MM.1S (cell line): ENCODE results near the gene DYRK4.

ENCODE experiments used
- DNase-seq: peaks from one replicate; pipeline ENCODE4 v3.0.0-alpha.2; 2015
- H2AFZ ChIP-seq: fragments of 300-600 bp; sonication (generic); 2 replicates; pipeline ENCODE4 v1.6.0; 2016; ENCODE audit warnings: antibody characterized with exemption, low read length
- H3F3A ChIP-seq: fragments of 300-600 bp; sonication (generic); 2 replicates; pipeline ENCODE4 v1.6.1; 2016; ENCODE audit warnings: mild to moderate bottlenecking, antibody characterized with exemption, low read length, moderate library complexity, mixed read lengths; ENCODE audit not compliant: insufficient read depth
- H3K27ac ChIP-seq: fragments of 300-600 bp; sonication (generic); 2 replicates; pipeline ENCODE4 v1.5.1; 2016; ENCODE audit warnings: mild to moderate bottlenecking, low read length
- H3K27me3 ChIP-seq: fragments of 300-600 bp; sonication (generic); replicated peaks from 2 replicates; pipeline ENCODE4 v1.6.0; 2016; ENCODE audit warnings: low read length; ENCODE audit not compliant: insufficient read depth
- H3K36me3 ChIP-seq: fragments of 300-600 bp; sonication (generic); replicated peaks from 2 replicates; pipeline ENCODE4 v1.6.1; 2016; ENCODE audit warnings: mild to moderate bottlenecking, low read length, mixed read lengths; ENCODE audit not compliant: insufficient read depth
- H3K4me1 ChIP-seq: fragments of 300-600 bp; sonication (generic); 2 replicates; pipeline ENCODE4 v1.6.1; 2016; ENCODE audit warnings: low read length, mixed read lengths
- H3K4me2 ChIP-seq: fragments of 300-600 bp; sonication (generic); 2 replicates; pipeline ENCODE4 v1.6.0; 2016; ENCODE audit warnings: low read depth, low read length
- H3K4me3 ChIP-seq: fragments of 300-600 bp; sonication (generic); 2 replicates; pipeline ENCODE4 v1.5.1; 2016; ENCODE audit warnings: low read length, mixed read lengths
- H3K79me2 ChIP-seq: fragments of 300-600 bp; sonication (generic); 2 replicates; pipeline ENCODE4 v1.6.1; 2016; ENCODE audit warnings: mixed run types, low read length, mixed read lengths
- H3K9ac ChIP-seq: fragments of 300-600 bp; sonication (generic); 2 replicates; pipeline ENCODE4 v1.6.1; 2016; ENCODE audit warnings: low read length, mixed read lengths
- H3K9me2 ChIP-seq: fragments of 300-600 bp; sonication (generic); replicated peaks from 2 replicates; pipeline ENCODE4 v1.6.1; 2016; ENCODE audit warnings: mild to moderate bottlenecking, low read length, mixed read lengths; ENCODE audit not compliant: insufficient read depth
- H3K9me3 ChIP-seq: fragments of 300-600 bp; sonication (generic); replicated peaks from 2 replicates; pipeline ENCODE4 v1.6.1; 2016; ENCODE audit warnings: mild to moderate bottlenecking, low read length, mixed read lengths; ENCODE audit not compliant: insufficient read depth
- H4K20me1 ChIP-seq: fragments of 300-600 bp; sonication (generic); 2 replicates; pipeline ENCODE4 v1.6.1; 2016; ENCODE audit warnings: mild to moderate bottlenecking, low read length, moderate library complexity, mixed read lengths; ENCODE audit not compliant: insufficient read depth
- EZH2 ChIP-seq: fragments of 300-600 bp; sonication (generic); optimal IDR thresholded peaks from 2 replicates; pipeline ENCODE3; 2017; ENCODE audit warnings: low read depth, mild to moderate bottlenecking, antibody characterized with exemption, low read length, mixed read lengths
- EZH2phosphoT487 ChIP-seq: fragments of 300-600 bp; sonication (generic); IDR thresholded peaks from 2 replicates; pipeline ENCODE4 v1.6.1; 2018; ENCODE audit warnings: antibody characterized with exemption, low read length
- TF ChIP-seq, protein P1 (sequence below): fragments of 300-600 bp; sonication (generic); IDR thresholded peaks from 2 replicates; pipeline ENCODE4 v1.5.1; 2016; ENCODE audit warnings: antibody characterized with exemption, low read length, mixed read lengths

DYRK4 gene

DNA sequence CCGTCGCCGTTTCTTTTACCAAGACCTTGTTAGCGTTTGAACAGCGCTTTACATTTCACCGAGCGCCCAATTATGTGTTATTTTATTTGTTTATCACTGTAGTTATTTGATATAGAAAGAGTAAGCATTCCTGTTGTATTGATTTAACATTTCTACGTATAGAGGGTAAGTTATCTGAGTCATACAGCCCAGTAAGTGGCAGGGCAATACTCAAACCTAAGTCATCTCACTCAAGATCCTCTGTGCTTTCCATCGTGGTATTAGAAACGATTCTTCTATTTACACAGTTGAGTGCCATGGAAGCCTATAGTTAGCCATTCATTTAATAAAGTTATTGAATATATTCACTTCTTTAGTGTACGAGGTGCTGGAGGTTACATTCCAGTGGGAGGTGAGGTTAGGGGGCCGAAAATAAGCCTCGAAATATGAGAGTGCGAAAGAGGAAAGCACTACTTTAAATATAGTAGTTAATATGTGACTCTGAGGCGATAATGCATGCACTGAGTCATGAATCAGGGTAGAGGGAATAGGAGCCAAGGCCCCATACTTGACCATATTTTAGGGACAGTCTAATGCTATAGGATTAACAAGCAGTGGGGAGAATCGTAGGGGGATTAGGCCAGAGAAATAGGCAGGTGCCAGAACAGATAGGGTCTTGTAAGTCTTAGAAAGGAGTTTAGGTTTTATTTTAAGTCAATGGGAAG lies 22.7 kb upstream of the DYRK4 start:
- Histone ChIP-seq H3K9me2 (no peaks in the 10 kb centered on the region), H3F3A (peaks cover 33% of the 10 kb centered on the region), H3K36me3 (peaks cover 10% of the 10 kb centered on the region; the same call in 1 of the 2 replicates), H4K20me1 (no peaks in the 10 kb centered on the region), H2AFZ (peak overlapping the region; percentile 66), H3K79me2 (peaks cover 65% of the 10 kb centered on the region), H3K4me2 (peak overlapping the region; percentile 88), H3K27ac (peak overlapping the region; percentile 77; the same call in 1 of the 2 replicates), H3K4me1 (peaks cover 30% of the 10 kb centered on the region), H3K9me3 (no peaks in the 10 kb centered on the region), H3K27me3 (no peaks in the 10 kb centered on the region), H3K4me3 (peak overlapping the region; percentile 99), H3K9ac (peak overlapping the region; percentile 88)
- no peak for DNase-seq
- no peak for TF ChIP-seq EZH2
- no peak for TF ChIP-seq EZH2phosphoT487
- TF ChIP-seq, protein P1, sequence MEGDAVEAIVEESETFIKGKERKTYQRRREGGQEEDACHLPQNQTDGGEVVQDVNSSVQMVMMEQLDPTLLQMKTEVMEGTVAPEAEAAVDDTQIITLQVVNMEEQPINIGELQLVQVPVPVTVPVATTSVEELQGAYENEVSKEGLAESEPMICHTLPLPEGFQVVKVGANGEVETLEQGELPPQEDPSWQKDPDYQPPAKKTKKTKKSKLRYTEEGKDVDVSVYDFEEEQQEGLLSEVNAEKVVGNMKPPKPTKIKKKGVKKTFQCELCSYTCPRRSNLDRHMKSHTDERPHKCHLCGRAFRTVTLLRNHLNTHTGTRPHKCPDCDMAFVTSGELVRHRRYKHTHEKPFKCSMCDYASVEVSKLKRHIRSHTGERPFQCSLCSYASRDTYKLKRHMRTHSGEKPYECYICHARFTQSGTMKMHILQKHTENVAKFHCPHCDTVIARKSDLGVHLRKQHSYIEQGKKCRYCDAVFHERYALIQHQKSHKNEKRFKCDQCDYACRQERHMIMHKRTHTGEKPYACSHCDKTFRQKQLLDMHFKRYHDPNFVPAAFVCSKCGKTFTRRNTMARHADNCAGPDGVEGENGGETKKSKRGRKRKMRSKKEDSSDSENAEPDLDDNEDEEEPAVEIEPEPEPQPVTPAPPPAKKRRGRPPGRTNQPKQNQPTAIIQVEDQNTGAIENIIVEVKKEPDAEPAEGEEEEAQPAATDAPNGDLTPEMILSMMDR = no peak

DNA sequence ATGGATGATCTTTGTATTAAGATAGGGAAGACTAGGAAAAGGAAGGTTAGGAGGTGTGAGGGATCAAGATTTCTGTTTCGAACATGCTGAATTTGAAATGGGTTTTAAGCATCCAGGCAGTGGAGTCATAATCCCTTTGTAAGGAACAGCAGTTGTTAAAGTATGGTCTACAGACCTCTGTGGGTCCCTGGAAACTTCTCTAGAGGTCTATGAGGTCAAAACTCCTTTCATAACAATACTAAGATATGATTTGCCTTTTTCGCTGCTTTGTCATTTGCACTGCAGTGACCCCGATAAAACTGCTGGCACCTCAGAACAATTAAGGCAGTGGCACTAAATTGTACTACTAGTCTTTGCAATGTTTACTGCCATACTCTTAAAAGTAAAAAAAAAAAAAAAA lies 21.8 kb upstream of the DYRK4 start:
- Histone ChIP-seq H3F3A (peaks cover 25% of the 10 kb centered on the region), H3K4me2 (peak overlapping the region; percentile 88), H3K27me3 (no peaks in the 10 kb centered on the region), H4K20me1 (no peaks in the 10 kb centered on the region), H3K9me3 (no peaks in the 10 kb centered on the region), H3K27ac (no peak overlapping the region), H3K4me1 (peaks cover 30% of the 10 kb centered on the region), H3K4me3 (peak overlapping the region; percentile 99), H3K36me3 (peaks cover 16% of the 10 kb centered on the region; the same call in 1 of the 2 replicates), H2AFZ (no peak overlapping the region), H3K9me2 (no peaks in the 10 kb centered on the region), H3K79me2 (peaks cover 69% of the 10 kb centered on the region), H3K9ac (peak overlapping the region; percentile 88; the same call in 1 of the 2 replicates)
- TF ChIP-seq, protein P1 = no peak
- TF ChIP-seq EZH2phosphoT487 (no peak), EZH2 (no peak)
- no peak for DNase-seq

DNA sequence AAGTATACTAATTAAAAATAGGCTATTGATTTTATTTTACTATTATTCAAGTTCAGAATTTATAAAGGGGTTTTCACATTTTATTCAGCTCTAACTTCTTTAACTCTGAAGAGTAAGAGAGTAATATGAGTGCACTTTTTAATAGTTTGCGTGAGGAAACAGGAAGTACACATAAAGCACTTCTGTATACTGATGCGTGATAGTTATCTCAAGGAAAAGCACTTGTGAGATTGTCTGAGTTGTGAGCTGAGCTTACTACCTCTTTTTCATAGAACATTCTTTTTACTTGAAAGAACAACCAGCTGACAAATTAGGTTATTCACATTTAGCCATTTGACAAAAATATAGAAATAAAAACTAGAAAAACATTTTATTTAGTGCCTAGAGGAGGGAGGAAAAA lies 21.4 kb upstream of the DYRK4 start:
- Histone ChIP-seq H3K9ac (no peak overlapping the region), H3K4me2 (peak overlapping the region; percentile 88; the same call in 1 of the 2 replicates), H2AFZ (no peak overlapping the region), H3K9me2 (no peaks in the 10 kb centered on the region), H4K20me1 (no peaks in the 10 kb centered on the region), H3K9me3 (no peaks in the 10 kb centered on the region), H3K36me3 (peaks cover 16% of the 10 kb centered on the region; the same call in 1 of the 2 replicates), H3K27ac (no peak overlapping the region), H3K4me3 (no peak overlapping the region), H3K79me2 (peaks cover 69% of the 10 kb centered on the region), H3F3A (peaks cover 20% of the 10 kb centered on the region), H3K27me3 (no peaks in the 10 kb centered on the region), H3K4me1 (peaks cover 26% of the 10 kb centered on the region)
- TF ChIP-seq EZH2phosphoT487 (no peak), EZH2 (no peak)
- TF ChIP-seq, protein P1 = no peak
- DNase-seq = no peak
